ENCODE measurements around the gene TBC1D24.

DNA sequence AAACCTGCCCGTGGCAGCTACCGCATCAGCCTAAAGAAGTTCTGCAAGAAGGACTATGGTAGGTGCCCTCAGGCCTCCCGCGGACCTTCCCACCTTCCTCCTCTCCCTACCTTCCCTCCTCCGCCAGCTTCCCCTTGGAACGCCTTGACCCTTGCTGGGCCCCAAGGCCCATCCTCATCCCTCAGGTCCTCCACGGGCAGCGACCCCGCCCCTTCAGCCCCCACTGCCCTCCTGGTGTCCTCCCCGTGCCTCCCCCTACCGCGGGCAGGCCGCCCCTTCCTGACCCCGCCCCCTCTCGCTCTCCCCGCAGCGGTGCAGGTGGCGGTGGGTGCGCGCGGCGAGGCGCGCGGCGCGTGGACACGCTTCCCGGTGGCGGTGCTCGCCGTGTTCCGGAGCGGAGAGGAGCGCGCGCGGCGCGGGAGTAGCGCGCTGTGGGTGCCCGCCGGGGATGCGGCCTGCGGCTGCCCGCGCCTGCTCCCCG is 1.4 kb upstream of the TBC1D24 start:
- no peak for TF ChIP-seq EZH2 (IDR thresholded peaks at IDR 0.05; ENCODE audit: borderline replicate concordance, low read length)
- TF ChIP-seq, protein P1, sequence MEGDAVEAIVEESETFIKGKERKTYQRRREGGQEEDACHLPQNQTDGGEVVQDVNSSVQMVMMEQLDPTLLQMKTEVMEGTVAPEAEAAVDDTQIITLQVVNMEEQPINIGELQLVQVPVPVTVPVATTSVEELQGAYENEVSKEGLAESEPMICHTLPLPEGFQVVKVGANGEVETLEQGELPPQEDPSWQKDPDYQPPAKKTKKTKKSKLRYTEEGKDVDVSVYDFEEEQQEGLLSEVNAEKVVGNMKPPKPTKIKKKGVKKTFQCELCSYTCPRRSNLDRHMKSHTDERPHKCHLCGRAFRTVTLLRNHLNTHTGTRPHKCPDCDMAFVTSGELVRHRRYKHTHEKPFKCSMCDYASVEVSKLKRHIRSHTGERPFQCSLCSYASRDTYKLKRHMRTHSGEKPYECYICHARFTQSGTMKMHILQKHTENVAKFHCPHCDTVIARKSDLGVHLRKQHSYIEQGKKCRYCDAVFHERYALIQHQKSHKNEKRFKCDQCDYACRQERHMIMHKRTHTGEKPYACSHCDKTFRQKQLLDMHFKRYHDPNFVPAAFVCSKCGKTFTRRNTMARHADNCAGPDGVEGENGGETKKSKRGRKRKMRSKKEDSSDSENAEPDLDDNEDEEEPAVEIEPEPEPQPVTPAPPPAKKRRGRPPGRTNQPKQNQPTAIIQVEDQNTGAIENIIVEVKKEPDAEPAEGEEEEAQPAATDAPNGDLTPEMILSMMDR (IDR thresholded peaks at IDR 0.05; ENCODE audit: low read length), result no peak

All from OCI-LY1 (cell line).